PC-3 (cell line): ENCODE measurements around the gene DROSHA. TPM values are rescaled to one million over a fixed set of nuclear protein-coding genes. Genes with fewer than 3 reads are reported as not detected.

ENCODE experiments used
- ATAC-seq: fragments of 200-7000 bp; cut with Tn5 transposase; 2 replicates; pipeline ENCODE4 v1.9.1; 2020; ENCODE audit warnings: mild to moderate bottlenecking, moderate library complexity
- BruUV-seq: library from RNA; stranded (reverse); fragments of 400-500 nt; replicated peaks from 2 replicates; lab custom pipeline; 2021; lab: Mats Ljungman, UMichigan
- CTCF ChIA-PET: fragments of 300-600 bp; sonication (Branson Sonifier 250); formaldehyde crosslinking; loops from one replicate; lab custom pipeline; 2022; ENCODE audit warnings: antibody characterized with exemption; lab: Charles Lee
- POLR2A ChIA-PET: fragments of 300-600 bp; sonication (Branson Sonifier 250); formaldehyde crosslinking; loops from one replicate; lab custom pipeline; 2022; ENCODE audit warnings: antibody characterized with exemption; ENCODE audit not compliant: unreplicated experiment; lab: Charles Lee
- DNase-seq: peaks from one replicate; pipeline ENCODE4 v3.0.0-alpha.2; 2015
- H2AFZ ChIP-seq: fragments of 300-600 bp; sonication (generic); 2 replicates; pipeline ENCODE4 v1.6.0; 2016; ENCODE audit warnings: antibody characterized with exemption, low read length
- H3F3A ChIP-seq: fragments of 300-600 bp; sonication (generic); one replicate; pipeline ENCODE4 v1.6.0; 2017; ENCODE audit warnings: antibody characterized with exemption, low read length, control low read depth, mild to moderate bottlenecking; ENCODE audit not compliant: unreplicated experiment
- H3K27ac ChIP-seq: fragments of 300-600 bp; sonication (generic); 2 replicates; pipeline ENCODE4 v1.5.1; 2016; ENCODE audit warnings: mild to moderate bottlenecking, low read length
- H3K27me3 ChIP-seq: fragments of 300-600 bp; sonication (generic); 2 replicates; pipeline ENCODE4 v1.6.1; 2016; ENCODE audit warnings: low read length, mixed read lengths
- H3K36me3 ChIP-seq: fragments of 300-600 bp; sonication (generic); 2 replicates; pipeline ENCODE4 v1.6.1; 2016; ENCODE audit warnings: low read depth, mixed run types, low read length, mixed read lengths
- H3K4me1 ChIP-seq: fragments of 300-600 bp; sonication (generic); 2 replicates; pipeline ENCODE4 v1.5.1; 2016; ENCODE audit warnings: low read length; ENCODE audit not compliant: insufficient read depth
- H3K4me2 ChIP-seq: fragments of 300-600 bp; sonication (generic); 2 replicates; pipeline ENCODE4 v1.6.0; 2016; ENCODE audit warnings: low read length
- H3K4me3 ChIP-seq: fragments of 300-600 bp; sonication (generic); 2 replicates; pipeline ENCODE4 v1.5.1; 2016; ENCODE audit warnings: mild to moderate bottlenecking, low read length, mixed read lengths
- H3K79me2 ChIP-seq: fragments of 300-600 bp; sonication (generic); 2 replicates; pipeline ENCODE4 v1.6.1; 2017; ENCODE audit warnings: low read length, mixed read lengths
- H3K9ac ChIP-seq: fragments of 300-600 bp; sonication (generic); 2 replicates; pipeline ENCODE4 v1.6.0; 2016; ENCODE audit warnings: mild to moderate bottlenecking, low read length
- H3K9me2 ChIP-seq: fragments of 300-600 bp; sonication (generic); replicated peaks from 2 replicates; pipeline ENCODE4 v1.6.1; 2016; ENCODE audit warnings: mixed run types, low read length, mixed read lengths
- H3K9me3 ChIP-seq: fragments of 300-600 bp; sonication (generic); 2 replicates; pipeline ENCODE4 v1.6.1; 2016; ENCODE audit warnings: low read length, mixed read lengths
- H4K20me1 ChIP-seq: fragments of 300-600 bp; sonication (generic); 2 replicates; pipeline ENCODE4 v1.6.1; 2016; ENCODE audit warnings: low read length, mixed read lengths
- EZH2 ChIP-seq: fragments of 300-600 bp; sonication (generic); IDR thresholded peaks from one replicate; pipeline ENCODE4 v1.6.1; 2017; ENCODE audit warnings: antibody characterized with exemption, mild to moderate bottlenecking, low read length; ENCODE audit not compliant: unreplicated experiment
- EZH2phosphoT487 ChIP-seq: fragments of 300-600 bp; sonication (generic); IDR thresholded peaks from 2 replicates; pipeline ENCODE4 v1.6.1; 2018; ENCODE audit warnings: mild to moderate bottlenecking, antibody characterized with exemption, low read length, borderline replicate concordance
- intact Hi-C: fragments of 100-400 bp; cut with micrococcal nuclease; formaldehyde crosslinking; loops from 2 replicates; pipeline ENCODE4 v1.9.0; 2023
- total RNA-seq: library from RNA; depleted of rRNA; stranded (reverse); fragments of >200 nt; gene quantifications from 2 replicates; pipeline ENCODE4 v1.2.3, GENCODE V29; 2014
- TF ChIP-seq, protein P1 (sequence below): fragments of 300-600 bp; sonication (generic); conservative IDR thresholded peaks from 2 replicates; pipeline ENCODE4 v1.5.1; 2017; ENCODE audit warnings: antibody characterized with exemption, low read depth, mild to moderate bottlenecking, low read length

Gene DROSHA
- total RNA-seq, 1 experiment from 2014 or later: 60.7 TPM

- H3K79me2 ChIP-seq: no peaks in the 10 kb centered on the region
- no peak overlapping the region for H3K4me3 ChIP-seq
- no peaks in the 10 kb centered on the region for H3K4me1 ChIP-seq
- no peak overlapping the region for H3K4me2 ChIP-seq
- BruUV-seq: no TSS peak
- TF ChIP-seq EZH2 (no peak), EZH2phosphoT487 (no peak)
- TF ChIP-seq, protein P1, sequence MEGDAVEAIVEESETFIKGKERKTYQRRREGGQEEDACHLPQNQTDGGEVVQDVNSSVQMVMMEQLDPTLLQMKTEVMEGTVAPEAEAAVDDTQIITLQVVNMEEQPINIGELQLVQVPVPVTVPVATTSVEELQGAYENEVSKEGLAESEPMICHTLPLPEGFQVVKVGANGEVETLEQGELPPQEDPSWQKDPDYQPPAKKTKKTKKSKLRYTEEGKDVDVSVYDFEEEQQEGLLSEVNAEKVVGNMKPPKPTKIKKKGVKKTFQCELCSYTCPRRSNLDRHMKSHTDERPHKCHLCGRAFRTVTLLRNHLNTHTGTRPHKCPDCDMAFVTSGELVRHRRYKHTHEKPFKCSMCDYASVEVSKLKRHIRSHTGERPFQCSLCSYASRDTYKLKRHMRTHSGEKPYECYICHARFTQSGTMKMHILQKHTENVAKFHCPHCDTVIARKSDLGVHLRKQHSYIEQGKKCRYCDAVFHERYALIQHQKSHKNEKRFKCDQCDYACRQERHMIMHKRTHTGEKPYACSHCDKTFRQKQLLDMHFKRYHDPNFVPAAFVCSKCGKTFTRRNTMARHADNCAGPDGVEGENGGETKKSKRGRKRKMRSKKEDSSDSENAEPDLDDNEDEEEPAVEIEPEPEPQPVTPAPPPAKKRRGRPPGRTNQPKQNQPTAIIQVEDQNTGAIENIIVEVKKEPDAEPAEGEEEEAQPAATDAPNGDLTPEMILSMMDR: no peak
- POLR2A ChIA-PET: no interaction called here
- intact Hi-C loops: no loop called here
- H3K9ac ChIP-seq: no peak overlapping the region
- DNase-seq (no peak), ATAC-seq (no peak)
- no peaks in the 10 kb centered on the region for H3F3A ChIP-seq
- no peak overlapping the region for H3K27ac ChIP-seq
- H3K9me3 ChIP-seq: no peaks in the 10 kb centered on the region
- CTCF ChIA-PET: no interaction called here
- no peaks in the 10 kb centered on the region for H3K27me3 ChIP-seq
- no peaks in the 10 kb centered on the region for H3K9me2 ChIP-seq
- peaks cover 14% of the 10 kb centered on the region for H3K36me3 ChIP-seq
- H2AFZ ChIP-seq: no peak overlapping the region
- no peaks in the 10 kb centered on the region for H4K20me1 ChIP-seq
Observed at GRCh38 chr5:31471916-31472315, 60.0 kb downstream of the DROSHA start.

DNA sequence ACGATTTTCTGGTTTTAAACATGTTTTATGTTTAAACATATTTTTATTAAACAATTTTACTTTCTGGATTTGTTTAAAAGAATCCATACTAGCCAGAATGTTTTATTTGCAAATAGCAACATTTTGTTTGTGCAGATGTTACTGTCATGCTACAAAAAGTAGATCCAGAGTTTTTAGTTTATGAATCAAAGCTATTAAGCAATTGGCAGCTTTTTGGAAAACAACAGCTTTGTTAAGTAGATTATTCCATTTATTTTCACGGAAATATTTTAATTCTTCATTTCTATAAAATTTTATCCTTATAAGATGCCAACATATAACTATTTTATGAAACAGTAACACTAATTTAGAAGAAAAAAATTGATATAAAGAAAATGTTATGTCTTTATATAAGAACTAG is 60.9 kb downstream of the DROSHA start:
- DNase-seq (no peak), ATAC-seq (no peak)
- peaks cover 21% of the 10 kb centered on the region for H3K36me3 ChIP-seq
- no peak overlapping the region for H2AFZ ChIP-seq
- ChIA-PET POLR2A (interaction anchor here (0.5 kb wide), 1 partner anchor 19 kb away, joined by 3 read pairs; no protein-coding TSS in a partner anchor), CTCF (no interaction called here)
- TF ChIP-seq, protein P1: no peak
- TF ChIP-seq EZH2phosphoT487 (no peak), EZH2 (no peak)
- no peak overlapping the region for H3K9ac ChIP-seq
- intact Hi-C loops: no loop called here
- no peak overlapping the region for H3K4me3 ChIP-seq
- H3K9me2 ChIP-seq: no peaks in the 10 kb centered on the region
- no peaks in the 10 kb centered on the region for H3F3A ChIP-seq
- H3K4me2 ChIP-seq: no peak overlapping the region
- no peaks in the 10 kb centered on the region for H3K27me3 ChIP-seq
- BruUV-seq: no TSS peak
- no peak overlapping the region for H3K27ac ChIP-seq
- H4K20me1 ChIP-seq: no peaks in the 10 kb centered on the region
- H3K9me3 ChIP-seq: no peaks in the 10 kb centered on the region
- no peaks in the 10 kb centered on the region for H3K79me2 ChIP-seq
- no peaks in the 10 kb centered on the region for H3K4me1 ChIP-seq

DNA sequence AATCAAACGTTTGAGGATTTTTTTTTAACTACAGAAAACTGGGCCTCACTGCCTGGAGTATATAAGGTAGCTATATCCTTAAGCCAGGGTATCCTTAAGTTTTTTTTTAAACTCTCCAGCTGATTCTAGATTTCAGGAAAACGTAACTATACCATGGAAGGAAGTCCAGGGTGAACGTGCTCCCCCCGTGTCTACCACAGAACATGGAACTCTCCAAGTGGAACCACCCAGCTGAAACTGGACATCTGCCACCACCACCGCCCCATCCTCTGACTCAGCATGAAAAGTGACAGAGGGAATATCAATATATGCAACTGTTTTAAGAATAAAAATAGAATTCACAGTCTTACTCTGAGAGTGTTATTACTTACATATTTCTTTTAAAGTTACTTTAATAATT is 61.3 kb downstream of the DROSHA start:
- Histone ChIP-seq H3K9me2 (no peaks in the 10 kb centered on the region), H3K4me3 (no peak overlapping the region), H3K27me3 (no peaks in the 10 kb centered on the region), H3K9me3 (no peaks in the 10 kb centered on the region), H3K79me2 (no peaks in the 10 kb centered on the region), H3F3A (no peaks in the 10 kb centered on the region), H3K36me3 (peaks cover 22% of the 10 kb centered on the region), H3K4me2 (no peak overlapping the region), H4K20me1 (no peaks in the 10 kb centered on the region), H2AFZ (no peak overlapping the region), H3K27ac (no peak overlapping the region), H3K9ac (no peak overlapping the region), H3K4me1 (no peaks in the 10 kb centered on the region)
- no peak for TF ChIP-seq EZH2phosphoT487
- TF ChIP-seq EZH2: no peak
- TF ChIP-seq, protein P1: no peak
- DNase-seq (peak; percentile 16), ATAC-seq (no peak)
- no TSS peak for BruUV-seq
- CTCF ChIA-PET: no interaction called here
- POLR2A ChIA-PET: interaction anchor here (0.5 kb wide), 1 partner anchor 18 kb away, joined by 3 read pairs; no protein-coding TSS in a partner anchor
- intact Hi-C loops: no loop called here
